Neuronal stem cell (in vitro differentiated cells): Measurements from ENCODE around the gene FAM181A.

Experiments
- DNase-seq: peaks from one replicate; pipeline ENCODE4 v3.0.0-alpha.2; 2013; ENCODE audit warnings: low spot score
- H2AFZ ChIP-seq: one replicate; pipeline ENCODE4 v1.6.1; 2013; ENCODE audit warnings: mild to moderate bottlenecking, low read length, inconsistent platforms
- H2AK5ac ChIP-seq: 2 replicates; pipeline ENCODE4 v1.6.1; 2013; ENCODE audit warnings: low read depth, mild to moderate bottlenecking, inconsistent platforms, low read length, moderate library complexity, mixed read lengths
- H2BK120ac ChIP-seq: 2 replicates; pipeline ENCODE4 v1.6.1; 2013; ENCODE audit warnings: low read depth, mild to moderate bottlenecking, inconsistent platforms, low read length, moderate library complexity, mixed read lengths
- H2BK12ac ChIP-seq: one replicate; pipeline ENCODE4 v1.6.1; 2013; ENCODE audit warnings: low read length, inconsistent platforms
- H2BK15ac ChIP-seq: 2 replicates; pipeline ENCODE4 v1.6.1; 2013; ENCODE audit warnings: mild to moderate bottlenecking, low read length, inconsistent platforms, mixed read lengths
- H2BK5ac ChIP-seq: one replicate; pipeline ENCODE4 v1.6.1; 2013; ENCODE audit warnings: inconsistent platforms, mild to moderate bottlenecking, low read length, moderate library complexity
- H3K14ac ChIP-seq: one replicate; pipeline ENCODE4 v1.6.1; 2013; ENCODE audit warnings: low read length, inconsistent platforms
- H3K18ac ChIP-seq: 2 replicates; pipeline ENCODE4 v1.6.1; 2013; ENCODE audit warnings: low read length, inconsistent platforms
- H3K23ac ChIP-seq: 2 replicates; pipeline ENCODE4 v1.6.1; 2013; ENCODE audit warnings: low read depth, mild to moderate bottlenecking, mixed read lengths, low read length, inconsistent platforms; ENCODE audit not compliant: poor library complexity
- H3K27ac ChIP-seq: replicated peaks from 3 replicates; pipeline ENCODE4 v1.5.1; 2013; ENCODE audit warnings: low read length, inconsistent platforms
- H3K27me3 ChIP-seq, 3 experiments: 2 replicates each; pipeline ENCODE4 v1.6.1; 2013; ENCODE audit warnings: low read length in 3 of 3, mild to moderate bottlenecking in 2 of 3, inconsistent platforms in 1 of 3, low read depth in 1 of 3, mixed read lengths in 1 of 3, moderate library complexity in 1 of 3; ENCODE audit not compliant: control insufficient read depth in 3 of 3, insufficient read depth in 3 of 3
- H3K36me3 ChIP-seq, 2 donors: replicated peaks in 1 of 2; 2 replicates each; pipeline ENCODE4 v1.6.1; 2013; ENCODE audit warnings: low read length in 2 of 2; ENCODE audit not compliant: control insufficient read depth in 2 of 2, insufficient read depth in 2 of 2
- H3K4ac ChIP-seq: 2 replicates; pipeline ENCODE4 v1.6.1; 2013; ENCODE audit warnings: inconsistent platforms, mild to moderate bottlenecking, low read length, moderate library complexity
- H3K4me1 ChIP-seq, 2 donors: 1 replicate in 1 of 2; 2 replicates in 1 of 2; pipeline ENCODE4 v1.6.1; 2013; ENCODE audit warnings: low read length in 2 of 2, low read depth in 1 of 2; ENCODE audit not compliant: control insufficient read depth in 2 of 2, insufficient read depth in 1 of 2
- H3K4me2 ChIP-seq: one replicate; pipeline ENCODE4 v1.6.1; 2013; ENCODE audit warnings: mild to moderate bottlenecking, low read length, inconsistent platforms; ENCODE audit not compliant: insufficient read depth, poor library complexity, severe bottlenecking
- H3K4me3 ChIP-seq, 2 donors: 2 replicates each; pipeline ENCODE4 v1.5.1; 2013; ENCODE audit warnings: low read length in 2 of 2, mild to moderate bottlenecking in 2 of 2, inconsistent platforms in 1 of 2, moderate library complexity in 1 of 2
- H3K79me1 ChIP-seq: one replicate; pipeline ENCODE4 v1.6.1; 2013; ENCODE audit warnings: low read depth, mild to moderate bottlenecking, inconsistent platforms, low read length, moderate library complexity
- H3K9ac ChIP-seq: one replicate; pipeline ENCODE4 v1.6.1; 2013; ENCODE audit warnings: mild to moderate bottlenecking, low read depth, low read length, inconsistent platforms; ENCODE audit not compliant: poor library complexity
- H3K9me3 ChIP-seq, 2 donors: replicated peaks in 1 of 2; 2 replicates each; pipeline versions ENCODE3 to v1.6.1; 2013; ENCODE audit warnings: low read length in 2 of 2, mild to moderate bottlenecking in 2 of 2, inconsistent platforms in 1 of 2, low read depth in 1 of 2, mixed read lengths in 1 of 2, moderate library complexity in 1 of 2; ENCODE audit not compliant: control insufficient read depth in 2 of 2, insufficient read depth in 1 of 2
- H4K8ac ChIP-seq: one replicate; pipeline ENCODE4 v1.6.1; 2013; ENCODE audit warnings: low read depth, mild to moderate bottlenecking, inconsistent platforms, low read length, moderate library complexity
- H4K91ac ChIP-seq: one replicate; pipeline ENCODE4 v1.6.1; 2013; ENCODE audit warnings: low read length, low read depth, mild to moderate bottlenecking, inconsistent platforms; ENCODE audit not compliant: poor library complexity
- WGBS, 2 donors: extraction: QIAGEN DNeasy Blood & Tissue Kit; methylation state at CpG; one replicate each; pipeline ENCODE4 v1.1.7; 2013; ENCODE audit warnings: missing lambda C conversion rate in 2 of 2, mixed read lengths in 1 of 2; ENCODE audit not compliant: insufficient read length in 2 of 2, insufficient replicate concordance in 1 of 2; ENCODE audit errors: extremely low coverage in 2 of 2; 5-methylcytosine and 5-hydroxymethylcytosine counted together

FAM181A gene

DNA sequence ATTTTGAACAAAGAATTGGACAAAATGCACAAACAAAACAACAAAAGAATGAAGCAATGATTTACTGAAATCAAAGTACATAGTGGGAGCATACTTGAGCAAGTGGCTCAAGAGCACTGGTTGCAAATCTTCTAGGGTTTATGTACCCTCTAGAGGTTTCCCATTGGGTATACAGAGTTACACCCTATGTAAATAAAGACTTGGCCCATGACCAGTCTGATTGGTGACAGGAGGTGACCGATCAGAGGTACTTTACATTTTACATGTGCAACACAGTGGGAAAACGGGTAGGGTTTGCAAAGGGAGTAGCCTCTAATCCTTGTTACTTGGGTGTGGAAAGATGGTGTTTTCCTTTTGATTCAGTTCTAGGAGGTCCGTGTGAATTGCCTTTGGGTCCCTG, 10.6 kb upstream of the FAM181A start:
- Histone ChIP-seq H2BK15ac (no peak overlapping the region), H3K4ac (no peak overlapping the region), H3K27ac (no peak overlapping the region), H4K8ac (no peak overlapping the region), H3K18ac (no peak overlapping the region), H3K9ac (no peak overlapping the region), H3K14ac (no peak overlapping the region), H2BK120ac (no peak overlapping the region), H2AK5ac (no peak overlapping the region), H2BK12ac (no peak overlapping the region), H3K79me1 (no peaks in the 10 kb centered on the region), H3K9me3 (peaks cover 4 to 10% of the 10 kb centered on the region in 2 donors), H3K36me3 (no peaks in the 10 kb centered on the region), H3K4me1 (peaks cover 0 to 2% of the 10 kb centered on the region in 2 donors), H3K23ac (no peak overlapping the region), H3K4me2 (no peak overlapping the region), H2AFZ (no peak overlapping the region), H3K4me3 (no peak overlapping the region), H4K91ac (no peak overlapping the region), H2BK5ac (no peak overlapping the region), H3K27me3 (no peaks in the 10 kb centered on the region)
- DNase-seq = no peak
- WGBS, 2 donors = no CpG with 5 or more reads among the region's 3 CpGs

DNA sequence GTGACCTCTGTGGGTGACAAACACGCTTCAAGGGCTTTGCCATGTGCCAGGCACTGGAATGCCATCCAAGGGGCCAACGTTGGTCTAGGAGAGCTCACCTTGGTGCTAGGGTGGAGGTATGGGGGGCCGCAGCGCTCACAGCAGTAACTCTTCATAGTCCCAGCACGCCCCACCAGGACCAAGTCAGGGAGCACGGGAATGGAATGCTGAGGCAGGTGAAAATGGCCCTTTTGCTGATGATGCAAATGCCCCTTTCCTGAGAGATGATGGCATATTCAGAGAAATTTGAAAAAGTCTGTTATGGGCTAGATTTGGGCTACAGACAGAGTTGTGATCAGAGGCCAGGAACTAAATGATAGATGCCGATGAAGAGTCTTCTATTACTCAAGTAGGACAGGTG, 10.0 kb upstream of the FAM181A start:
- H3K4me2 ChIP-seq = no peak overlapping the region
- peak overlapping the region; percentile 21 for H2AK5ac ChIP-seq
- no peaks in the 10 kb centered on the region for H3K79me1 ChIP-seq
- no peak overlapping the region for H3K27ac ChIP-seq
- H3K4me1 ChIP-seq = peaks cover 0 to 2% of the 10 kb centered on the region in 2 donors
- no peak overlapping the region for H4K8ac ChIP-seq
- no peaks in the 10 kb centered on the region for H3K27me3 ChIP-seq
- no CpG with 5 or more reads among the region's 7 CpGs for WGBS, 2 donors
- H3K36me3 ChIP-seq = no peaks in the 10 kb centered on the region
- H3K18ac ChIP-seq = no peak overlapping the region
- H2BK5ac ChIP-seq = no peak overlapping the region
- H3K14ac ChIP-seq = peak overlapping the region; percentile 9
- H2AFZ ChIP-seq = no peak overlapping the region
- no peak overlapping the region for H2BK120ac ChIP-seq
- H3K23ac ChIP-seq = no peak overlapping the region
- peak overlapping the region; percentile 34 for H2BK15ac ChIP-seq
- H2BK12ac ChIP-seq = peak overlapping the region; percentile 51
- no peak overlapping the region for H3K4ac ChIP-seq
- no peak overlapping the region for H3K9ac ChIP-seq
- no peak overlapping the region for H3K4me3 ChIP-seq
- H4K91ac ChIP-seq = no peak overlapping the region
- peaks cover 4 to 10% of the 10 kb centered on the region in 2 donors for H3K9me3 ChIP-seq
- DNase-seq = no peak

DNA sequence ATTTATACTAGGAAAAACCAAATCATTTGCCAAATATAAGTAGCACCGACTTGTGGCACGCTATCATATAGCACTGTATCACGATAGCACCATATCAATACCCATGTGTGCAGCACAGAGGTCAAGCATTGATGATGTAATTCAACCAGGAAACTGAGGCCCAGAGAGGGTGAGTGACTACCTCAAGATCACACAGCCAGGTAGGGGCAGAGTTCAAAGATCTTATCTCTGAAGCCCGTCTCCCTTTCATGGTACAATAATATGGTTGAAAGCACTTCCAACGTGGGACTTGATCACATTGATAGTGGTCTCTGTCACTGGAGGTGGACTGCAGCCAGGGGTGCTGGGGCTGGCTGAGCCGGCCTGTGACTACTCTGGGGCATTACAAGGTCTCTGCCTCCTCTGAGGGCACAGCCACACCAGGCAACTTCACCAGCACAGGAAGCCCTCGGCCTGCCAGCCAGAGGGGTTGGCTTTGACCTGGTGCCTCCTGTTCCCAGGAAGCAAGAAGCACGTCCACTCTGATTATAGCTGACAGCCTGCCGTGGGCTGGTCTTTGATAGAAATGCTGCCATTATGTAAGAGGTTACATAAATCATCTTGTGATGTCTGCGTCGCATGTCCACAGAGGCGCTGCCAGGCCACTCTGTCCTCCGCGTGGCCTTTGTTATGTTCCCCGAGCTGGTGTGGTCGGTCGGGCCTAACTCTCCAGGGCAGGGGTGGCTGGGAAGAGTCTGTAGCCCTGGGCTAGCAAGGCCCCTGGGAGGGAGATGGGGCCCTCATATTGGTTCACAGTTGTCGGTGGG, 5.9 kb upstream of the FAM181A start:
- no peaks in the 10 kb centered on the region for H3K79me1 ChIP-seq
- H2BK12ac ChIP-seq = no peak overlapping the region
- no peak overlapping the region for H3K9ac ChIP-seq
- H3K4me2 ChIP-seq = no peak overlapping the region
- peak overlapping the region; percentile 45 for H3K18ac ChIP-seq
- H3K36me3 ChIP-seq = peaks cover 0 to 11% of the 10 kb centered on the region in 2 donors
- no peak for DNase-seq
- H2AFZ ChIP-seq = no peak overlapping the region
- peaks cover 4 to 14% of the 10 kb centered on the region in 2 donors for H3K9me3 ChIP-seq
- no peak overlapping the region for H3K4me3 ChIP-seq
- no peak overlapping the region for H4K91ac ChIP-seq
- H4K8ac ChIP-seq = no peak overlapping the region
- peak overlapping the region; percentile 35 for H2AK5ac ChIP-seq
- no peak overlapping the region for H2BK120ac ChIP-seq
- H2BK5ac ChIP-seq = peak overlapping the region; percentile 13
- no peaks in the 10 kb centered on the region for H3K27me3 ChIP-seq
- H3K23ac ChIP-seq = no peak overlapping the region
- peak overlapping the region; percentile 49 for H2BK15ac ChIP-seq
- peaks cover 12 to 14% of the 10 kb centered on the region in 2 donors for H3K4me1 ChIP-seq
- H3K27ac ChIP-seq = no peak overlapping the region
- no peak overlapping the region for H3K4ac ChIP-seq
- H3K14ac ChIP-seq = no peak overlapping the region
- no CpG with 5 or more reads among the region's 18 CpGs for WGBS, 2 donors

DNA sequence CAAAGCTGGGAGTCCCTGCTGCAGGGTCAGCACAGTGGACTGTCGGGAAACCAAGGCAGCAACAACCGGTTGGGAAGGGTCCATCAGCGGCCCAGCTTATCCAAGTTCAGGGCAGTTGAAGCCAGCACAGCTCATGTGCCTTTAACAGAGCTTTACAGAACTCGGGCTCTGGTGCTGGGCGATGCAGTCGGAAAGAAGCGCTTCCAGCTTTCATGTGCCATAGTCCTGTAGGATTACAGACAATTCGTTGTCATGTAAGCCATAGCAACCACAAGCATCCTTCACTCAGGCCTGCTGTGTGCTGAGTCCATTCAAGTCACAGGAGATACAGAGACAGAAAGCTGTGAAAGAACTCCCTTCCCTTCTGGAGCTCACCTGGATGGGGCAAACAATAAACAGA, 3.5 kb upstream of the FAM181A start:
- Histone ChIP-seq H2BK120ac (no peak overlapping the region), H3K14ac (no peak overlapping the region), H2BK12ac (no peak overlapping the region), H3K4me2 (no peak overlapping the region), H2BK15ac (peak overlapping the region; percentile 2), H3K27me3 (no peaks in the 10 kb centered on the region), H3K4ac (no peak overlapping the region), H3K4me1 (peaks cover 25 to 27% of the 10 kb centered on the region in 2 donors), H3K23ac (no peak overlapping the region), H3K36me3 (peaks cover 0 to 18% of the 10 kb centered on the region in 2 donors), H3K9ac (no peak overlapping the region), H3K9me3 (peaks cover 4 to 14% of the 10 kb centered on the region in 2 donors), H4K8ac (no peak overlapping the region), H3K27ac (no peak overlapping the region), H3K18ac (peak overlapping the region; percentile 66), H2AK5ac (peak overlapping the region; percentile 9), H3K79me1 (no peaks in the 10 kb centered on the region), H4K91ac (no peak overlapping the region), H3K4me3 (no peak overlapping the region), H2AFZ (no peak overlapping the region), H2BK5ac (no peak overlapping the region)
- no CpG with 5 or more reads among the region's 8 CpGs for WGBS, 2 donors
- DNase-seq = no peak
